H9 (cell line): ENCODE measurements around the gene GABRB2. TPM values are rescaled to one million over a fixed set of nuclear protein-coding genes. Genes with fewer than 3 reads are reported as not detected.

ENCODE experiments used
- DNase-seq: peaks from one replicate; pipeline ENCODE4 v3.0.0-alpha.2; 2017
- H2AFZ ChIP-seq: one replicate; pipeline ENCODE4 v1.6.1; 2013; ENCODE audit warnings: mild to moderate bottlenecking, low read length, control low read depth, moderate library complexity
- H2AK5ac ChIP-seq: 2 replicates; pipeline ENCODE4 v1.6.1; 2013; ENCODE audit warnings: low read length, control low read depth, mixed read lengths; ENCODE audit not compliant: insufficient read length
- H2BK120ac ChIP-seq: one replicate; pipeline ENCODE4 v1.6.1; 2013; ENCODE audit warnings: low read depth, mild to moderate bottlenecking, low read length, control low read depth, inconsistent platforms; ENCODE audit not compliant: poor library complexity, severe bottlenecking
- H2BK12ac ChIP-seq: 2 replicates; pipeline ENCODE4 v1.6.1; 2013; ENCODE audit warnings: low read length, control low read depth, mixed read lengths, low read depth; ENCODE audit not compliant: insufficient read length
- H2BK15ac ChIP-seq: 2 replicates; pipeline ENCODE4 v1.6.1; 2013; ENCODE audit warnings: low read depth, low read length, control low read depth
- H2BK20ac ChIP-seq: one replicate; pipeline ENCODE4 v1.6.1; 2013; ENCODE audit warnings: low read depth, mild to moderate bottlenecking, low read length, control low read depth, inconsistent platforms; ENCODE audit not compliant: poor library complexity, severe bottlenecking
- H2BK5ac ChIP-seq: 2 replicates; pipeline ENCODE4 v1.6.1; 2013; ENCODE audit warnings: low read length, control low read depth, mixed read lengths; ENCODE audit not compliant: insufficient read length
- H3K14ac ChIP-seq: 2 replicates; pipeline ENCODE4 v1.6.1; 2013; ENCODE audit warnings: low read length, control low read depth; ENCODE audit not compliant: insufficient read depth
- H3K18ac ChIP-seq: 2 replicates; pipeline ENCODE4 v1.6.1; 2013; ENCODE audit warnings: low read depth, mild to moderate bottlenecking, mixed read lengths, low read length, control low read depth; ENCODE audit not compliant: insufficient read length
- H3K23ac ChIP-seq: 2 replicates; pipeline ENCODE4 v1.6.1; 2013; ENCODE audit warnings: low read length, control low read depth, mixed read lengths, low read depth; ENCODE audit not compliant: insufficient read length
- H3K23me2 ChIP-seq: 2 replicates; pipeline ENCODE4 v1.6.1; 2013; ENCODE audit warnings: low read depth, mild to moderate bottlenecking, mixed read lengths, low read length, control low read depth; ENCODE audit not compliant: insufficient read length, poor library complexity, severe bottlenecking
- H3K27ac ChIP-seq: 2 replicates; pipeline ENCODE4 v1.5.1; 2013; ENCODE audit warnings: low read length, control low read depth, mixed read lengths, low read depth; ENCODE audit not compliant: insufficient read length
- H3K27me3 ChIP-seq: 2 replicates; pipeline ENCODE4 v1.6.1; 2013; ENCODE audit warnings: low read length, control low read depth, inconsistent platforms; ENCODE audit not compliant: insufficient read depth
- H3K4ac ChIP-seq: 2 replicates; pipeline ENCODE4 v1.6.1; 2013; ENCODE audit warnings: low read depth, mild to moderate bottlenecking, control low read depth, inconsistent platforms, low read length, moderate library complexity
- H3K4me1 ChIP-seq: 2 replicates; pipeline ENCODE4 v1.6.1; 2013; ENCODE audit warnings: low read length, control low read depth, inconsistent platforms; ENCODE audit not compliant: insufficient read depth
- H3K4me2 ChIP-seq: 2 replicates; pipeline ENCODE4 v1.6.1; 2013; ENCODE audit warnings: low read length, control low read depth, mixed read lengths; ENCODE audit not compliant: insufficient read length, insufficient read depth
- H3K56ac ChIP-seq: 2 replicates; pipeline ENCODE4 v1.6.1; 2013; ENCODE audit warnings: low read depth, mild to moderate bottlenecking, mixed read lengths, low read length, control low read depth; ENCODE audit not compliant: insufficient read length
- H3K79me1 ChIP-seq: 2 replicates; pipeline ENCODE4 v1.6.1; 2013; ENCODE audit warnings: low read depth, mild to moderate bottlenecking, moderate library complexity, low read length, control low read depth, inconsistent platforms; ENCODE audit not compliant: insufficient read depth, poor library complexity, severe bottlenecking
- H3K79me2 ChIP-seq: 2 replicates; pipeline ENCODE4 v1.6.1; 2013; ENCODE audit warnings: low read length, control low read depth, inconsistent platforms; ENCODE audit not compliant: insufficient read depth
- H3K9ac ChIP-seq: 2 replicates; pipeline ENCODE4 v1.6.1; 2013; ENCODE audit warnings: low read length, control low read depth, mixed read lengths; ENCODE audit not compliant: insufficient read length; ENCODE audit errors: extremely low read depth
- H3K9me3 ChIP-seq: one replicate; pipeline ENCODE4 v1.6.1; 2013; ENCODE audit warnings: low read depth, low read length, inconsistent platforms; ENCODE audit not compliant: control insufficient read depth
- H3T11ph ChIP-seq: one replicate; pipeline ENCODE4 v1.6.1; 2013; ENCODE audit warnings: mild to moderate bottlenecking, low read length, control low read depth, inconsistent platforms
- H4K20me1 ChIP-seq: one replicate; pipeline ENCODE4 v1.6.1; 2013; ENCODE audit not compliant: control insufficient read depth, insufficient read length, insufficient read depth
- H4K5ac ChIP-seq: 2 replicates; pipeline ENCODE4 v1.6.1; 2013; ENCODE audit warnings: low read depth, mild to moderate bottlenecking, mixed read lengths, low read length, control low read depth; ENCODE audit not compliant: insufficient read length
- H4K8ac ChIP-seq: replicated peaks from 2 replicates; pipeline ENCODE4 v1.6.1; 2013; ENCODE audit warnings: low read length, control low read depth, mixed read lengths, low read depth; ENCODE audit not compliant: insufficient read length
- H4K91ac ChIP-seq: 2 replicates; pipeline ENCODE4 v1.6.1; 2013; ENCODE audit warnings: low read depth, mild to moderate bottlenecking, moderate library complexity, mixed read lengths, low read length, control low read depth; ENCODE audit not compliant: insufficient read length
- H3K27ac Mint-ChIP-seq, 3 experiments: 2 replicates in 2 of 3; 3 replicates in 1 of 3; pipeline ENCODE4 v1.8.0; 2020 to 2021; ENCODE audit warnings: mixed read lengths in 3 of 3, mild to moderate bottlenecking in 1 of 3, moderate library complexity in 1 of 3
- H3K27me3 Mint-ChIP-seq: 2 replicates; pipeline ENCODE4 v1.8.0; 2021; ENCODE audit warnings: low read depth, mild to moderate bottlenecking, moderate library complexity, mixed read lengths
- H3K36me3 Mint-ChIP-seq, 3 experiments: 2 replicates in 2 of 3; 3 replicates in 1 of 3; pipeline ENCODE4 v1.8.0; 2020 to 2021; ENCODE audit warnings: low read depth in 3 of 3, mixed read lengths in 3 of 3; ENCODE audit not compliant: insufficient read depth in 1 of 3
- H3K4me1 Mint-ChIP-seq, 2 experiments: 2 replicates each; pipeline ENCODE4 v1.8.0; 2020; ENCODE audit warnings: mixed read lengths in 2 of 2
- H3K4me3 Mint-ChIP-seq, 2 experiments: 2 replicates in 1 of 2; 3 replicates in 1 of 2; pipeline ENCODE4 v1.8.0; 2020 to 2021; ENCODE audit warnings: mild to moderate bottlenecking in 2 of 2, mixed read lengths in 2 of 2, moderate library complexity in 1 of 2
- H3K9me3 Mint-ChIP-seq, 2 experiments: 2 replicates in 1 of 2; 3 replicates in 1 of 2; pipeline ENCODE4 v1.8.0; 2020; ENCODE audit warnings: mild to moderate bottlenecking in 2 of 2, mixed read lengths in 2 of 2, moderate library complexity in 1 of 2
- CTCF ChIP-seq: fragments of 200-600 bp; sonication (generic); conservative IDR thresholded peaks from 3 replicates; pipeline ENCODE4 v1.8.0; 2021; ENCODE audit warnings: antibody characterized with exemption, mild to moderate bottlenecking
- WGBS: extraction: QIAGEN DNeasy Blood & Tissue Kit; methylation state at CpG from one replicate; pipeline ENCODE4 v1.1.7; 2013; ENCODE audit warnings: missing lambda C conversion rate, low lambda C conversion rate, mixed read lengths; ENCODE audit not compliant: insufficient read length; ENCODE audit errors: extremely low coverage; 5-methylcytosine and 5-hydroxymethylcytosine counted together
- total RNA-seq: library from RNA; stranded (reverse); gene quantifications from 2 replicates; pipeline ENCODE4 v1.2.1, GENCODE V29; 2021

The GABRB2 gene
- total RNA-seq, 1 experiment from 2014 or later: 0.20 TPM

- no peak overlapping the region for H3K18ac ChIP-seq
- no peak overlapping the region for H4K91ac ChIP-seq
- no peak overlapping the region for H3T11ph ChIP-seq
- no peaks in the 10 kb centered on the region for H3K79me1 ChIP-seq
- no peak overlapping the region for H2BK15ac ChIP-seq
- no peaks in the 10 kb centered on the region for H3K23me2 ChIP-seq
- H3K27me3 ChIP-seq: no peaks in the 10 kb centered on the region
- no peaks in the 10 kb centered on the region for H3K27me3 Mint-ChIP-seq
- H3K4me2 ChIP-seq: no peak overlapping the region
- no peak overlapping the region for H3K27ac Mint-ChIP-seq
- H3K4ac ChIP-seq: no peak overlapping the region
- H2BK20ac ChIP-seq: no peak overlapping the region
- no peak overlapping the region for H2BK12ac ChIP-seq
- no peak overlapping the region for H3K4me3 Mint-ChIP-seq
- no peak overlapping the region for H3K56ac ChIP-seq
- no peaks in the 10 kb centered on the region for H4K20me1 ChIP-seq
- no peak for TF ChIP-seq CTCF
- H4K8ac ChIP-seq: no peak overlapping the region
- H3K36me3 Mint-ChIP-seq: no peaks in the 10 kb centered on the region
- H2BK120ac ChIP-seq: no peak overlapping the region
- no peak overlapping the region for H3K27ac ChIP-seq
- no peak overlapping the region for H3K9ac ChIP-seq
- no peaks in the 10 kb centered on the region for H3K9me3 ChIP-seq
- no CpG with 5 or more reads among the region's 2 CpGs for WGBS
- H2AFZ ChIP-seq: no peak overlapping the region
- no peaks in the 10 kb centered on the region for H3K9me3 Mint-ChIP-seq
- no peak overlapping the region for H2BK5ac ChIP-seq
- no peaks in the 10 kb centered on the region for H3K79me2 ChIP-seq
- no peak overlapping the region for H4K5ac ChIP-seq
- H2AK5ac ChIP-seq: no peak overlapping the region
- no peaks in the 10 kb centered on the region for H3K4me1 ChIP-seq
- H3K14ac ChIP-seq: no peak overlapping the region
- H3K4me1 Mint-ChIP-seq: no peaks in the 10 kb centered on the region
- no peak for DNase-seq
- no peak overlapping the region for H3K23ac ChIP-seq
These were observed 202.3 kb downstream of the GABRB2 start for GRCh38 chr5:161344234-161344633.
